Sigmoid colon (tissue), 7 donors: ENCODE results near the gene NOTUM. TPM values are rescaled to one million over a fixed set of nuclear protein-coding genes. Genes with fewer than 3 reads are reported as not detected.

Source experiments
- DNase-seq: peaks from one replicate; pipeline ENCODE4 v3.0.0-alpha.2; 2019
- H3K27ac ChIP-seq, 4 donors: fragments of 200-600 bp; sonication (generic); one replicate each; pipeline ENCODE4 v1.5.1; 2016 to 2019; ENCODE audit warnings: mild to moderate bottlenecking in 1 of 4
- H3K27me3 ChIP-seq, 3 donors: fragments of 200-600 bp; sonication (generic); one replicate each; pipeline ENCODE4 v1.5.1; 2019; ENCODE audit warnings: mild to moderate bottlenecking in 1 of 3
- H3K36me3 ChIP-seq, 4 donors: fragments of 200-600 bp; sonication (generic); one replicate each; pipeline ENCODE4 v1.5.1; 2016 to 2019
- H3K4me1 ChIP-seq, 4 donors: fragments of 200-600 bp; sonication (generic); one replicate each; pipeline ENCODE4 v1.5.1; 2017 to 2019
- H3K4me3 ChIP-seq, 4 donors: fragments of 200-600 bp; sonication (generic); one replicate each; pipeline ENCODE4 v1.5.1; 2017 to 2019; ENCODE audit warnings: mild to moderate bottlenecking in 2 of 4, moderate library complexity in 1 of 4
- H3K9me3 ChIP-seq, 4 donors: fragments of 200-600 bp in 3 of 4; sonication (generic) in 3 of 4; one replicate each; pipeline versions ENCODE4 v1.5.1 to v1.6.1; 2013 to 2019
- CTCF ChIP-seq, 4 experiments: fragments of 450-650 bp in 3 of 4; fragments of 200-600 bp in 1 of 4; IDR thresholded peaks; one replicate each; pipeline ENCODE4 v1.5.1; 2016 to 2019; ENCODE audit warnings: antibody characterized with exemption in 4 of 4, mild to moderate bottlenecking in 3 of 4, moderate library complexity in 2 of 4
- EP300 ChIP-seq, 4 donors: sonication (generic); formaldehyde crosslinking; IDR thresholded peaks; one replicate each; pipeline ENCODE4 v1.6.1; 2017; ENCODE audit warnings: antibody characterized with exemption in 4 of 4
- POLR2A ChIP-seq, 2 donors: fragments of 450-650 bp; IDR thresholded peaks; one replicate each; pipeline ENCODE4 v1.6.1; 2016; ENCODE audit warnings: antibody characterized with exemption in 2 of 2, mild to moderate bottlenecking in 2 of 2, moderate library complexity in 2 of 2
- POLR2AphosphoS5 ChIP-seq, 4 donors: sonication (generic); formaldehyde crosslinking; IDR thresholded peaks; one replicate each; pipeline ENCODE4 v1.6.1; 2017; ENCODE audit warnings: antibody characterized with exemption in 4 of 4
- WGBS, 2 donors: extraction: QIAGEN DNeasy Blood & Tissue Kit; methylation state at CpG; one replicate each; pipeline ENCODE4 v1.1.7; 2013; 5-methylcytosine and 5-hydroxymethylcytosine counted together
- intact Hi-C: fragments of 100-400 bp; cut with DNase I; formaldehyde crosslinking; loops from one replicate; pipeline ENCODE4 v1.15.1; 2023
- polyA plus RNA-seq, 3 donors: library from polyadenylated mRNA; stranded (reverse); fragments of 200-250 nt; gene quantifications; one replicate each; pipeline ENCODE4 v1.2.3, GENCODE V29; 2013
- total RNA-seq, 4 donors: library from RNA; depleted of rRNA; stranded (reverse); fragments of >200 nt; gene quantifications; one replicate each; pipeline ENCODE4 v1.1.0, GENCODE V29; 2016
- donor health status: healthy with polysubstance abuse.
- donor health status: Bipolar disorder and iron deficiency.
- donor health status: healthy.

The NOTUM gene
- total and polyA plus RNA-seq, 7 donors = 0.22 TPM; not detected in 6

GRCh38 chr17:81916234-81917001 is 44.6 kb downstream of the NOTUM start:
- no peak overlapping the region for H3K27ac ChIP-seq
- TF ChIP-seq POLR2A (IDR thresholded peaks at IDR 0.05) = peak in 1 of 2 donors; percentile 58
- no peak for TF ChIP-seq EP300 (IDR thresholded peaks at IDR 0.05)
- H3K4me3 ChIP-seq = no peak overlapping the region
- WGBS, 2 donors = 62 to 79% methylated on average over 21 of the region's 21 CpGs
- peaks cover 0 to 51% (median 42%) of the 10 kb centered on the region in 4 donors for H3K4me1 ChIP-seq
- H3K9me3 ChIP-seq = no peaks in the 10 kb centered on the region
- H3K36me3 ChIP-seq = peaks cover 13 to 61% (median 36%) of the 10 kb centered on the region in 4 donors
- H3K27me3 ChIP-seq = no peaks in the 10 kb centered on the region
- intact Hi-C loops = no loop called here
- no peak for DNase-seq

- H3K36me3 ChIP-seq = peaks cover 13 to 50% (median 30%) of the 10 kb centered on the region in 4 donors
- no peak for DNase-seq
- 93 to 96% methylated on average over 12 of the region's 12 CpGs for whole genome bisulfite sequencing, 2 donors
- TF ChIP-seq EP300 (IDR thresholded peaks at IDR 0.05) (no peak), POLR2A (IDR thresholded peaks at IDR 0.05) (no peak), CTCF (IDR thresholded peaks at IDR 0.05) (no peak), POLR2AphosphoS5 (IDR thresholded peaks at IDR 0.05) (no peak)
- H3K4me3 ChIP-seq = no peak overlapping the region
- H3K4me1 ChIP-seq = peaks cover 0 to 48% (median 39%) of the 10 kb centered on the region in 4 donors
- no peak overlapping the region for H3K27ac ChIP-seq
- no peaks in the 10 kb centered on the region for H3K27me3 ChIP-seq
- H3K9me3 ChIP-seq = no peaks in the 10 kb centered on the region
- intact Hi-C loops = no loop called here
Measured at GRCh38 chr17:81915331-81915730, 45.7 kb downstream of the NOTUM start.

GRCh38 chr17:81914103-81914850 is 46.7 kb downstream of the NOTUM start:
- DNase-seq = peak; percentile 66
- WGBS, 2 donors = 97 to 98% methylated on average over 36 of the region's 36 CpGs
- H3K4me3 ChIP-seq = no peak overlapping the region
- no peak overlapping the region for H3K27ac ChIP-seq
- no peaks in the 10 kb centered on the region for H3K27me3 ChIP-seq
- peaks cover 0 to 42% (median 37%) of the 10 kb centered on the region in 4 donors for H3K4me1 ChIP-seq
- intact Hi-C loops = no loop called here
- TF ChIP-seq CTCF (IDR thresholded peaks at IDR 0.05) = no peak
- no peak for TF ChIP-seq POLR2A (IDR thresholded peaks at IDR 0.05)
- H3K9me3 ChIP-seq = no peaks in the 10 kb centered on the region
- H3K36me3 ChIP-seq = peaks cover 13 to 41% (median 26%) of the 10 kb centered on the region in 4 donors

- TF ChIP-seq POLR2AphosphoS5 (IDR thresholded peaks at IDR 0.05) = no peak
- H3K9me3 ChIP-seq = no peaks in the 10 kb centered on the region
- no peak overlapping the region for H3K27ac ChIP-seq
- H3K36me3 ChIP-seq = peaks cover 13 to 42% (median 24%) of the 10 kb centered on the region in 4 donors
- no peak for DNase-seq
- intact Hi-C loops = no loop called here
- 94 to 96% methylated on average over 31 of the region's 31 CpGs for WGBS, 2 donors
- no peaks in the 10 kb centered on the region for H3K27me3 ChIP-seq
- peaks cover 0 to 39% (median 33%) of the 10 kb centered on the region in 4 donors for H3K4me1 ChIP-seq
- no peak overlapping the region for H3K4me3 ChIP-seq
Measured at GRCh38 chr17:81913394-81914102, 47.4 kb downstream of the NOTUM start.

- no peak overlapping the region for H3K4me3 ChIP-seq
- TF ChIP-seq CTCF (IDR thresholded peaks at IDR 0.05) = no peak
- no peaks in the 10 kb centered on the region for H3K27me3 ChIP-seq
- peak; percentile 71 for DNase-seq
- intact Hi-C loops = no loop called here
- peaks cover 0 to 34% (median 28%) of the 10 kb centered on the region in 4 donors for H3K4me1 ChIP-seq
- H3K9me3 ChIP-seq = no peaks in the 10 kb centered on the region
- 89 to 91% methylated on average over 32 of the region's 32 CpGs for WGBS, 2 donors
- no peak overlapping the region for H3K27ac ChIP-seq
- peaks cover 13 to 46% (median 24%) of the 10 kb centered on the region in 4 donors for H3K36me3 ChIP-seq
Measured at GRCh38 chr17:81912441-81913309, 48.3 kb downstream of the NOTUM start.
